ENCODE results near the gene RD3L. TPM values are rescaled to one million over a fixed set of nuclear protein-coding genes. Genes with fewer than 3 reads are reported as not detected.

RD3L gene
- total RNA-seq, 4 donors from 2014 or later: not detected

- DNase-seq (ENCODE audit: low spot score in 2 of 2): no peak
- 52 to 64% methylated on average over 19 to 22 of the region's 22 CpGs for WGBS, 2 donors
- TF ChIP-seq POLR2A (IDR thresholded peaks at IDR 0.05): no peak
- TF ChIP-seq, protein P1, sequence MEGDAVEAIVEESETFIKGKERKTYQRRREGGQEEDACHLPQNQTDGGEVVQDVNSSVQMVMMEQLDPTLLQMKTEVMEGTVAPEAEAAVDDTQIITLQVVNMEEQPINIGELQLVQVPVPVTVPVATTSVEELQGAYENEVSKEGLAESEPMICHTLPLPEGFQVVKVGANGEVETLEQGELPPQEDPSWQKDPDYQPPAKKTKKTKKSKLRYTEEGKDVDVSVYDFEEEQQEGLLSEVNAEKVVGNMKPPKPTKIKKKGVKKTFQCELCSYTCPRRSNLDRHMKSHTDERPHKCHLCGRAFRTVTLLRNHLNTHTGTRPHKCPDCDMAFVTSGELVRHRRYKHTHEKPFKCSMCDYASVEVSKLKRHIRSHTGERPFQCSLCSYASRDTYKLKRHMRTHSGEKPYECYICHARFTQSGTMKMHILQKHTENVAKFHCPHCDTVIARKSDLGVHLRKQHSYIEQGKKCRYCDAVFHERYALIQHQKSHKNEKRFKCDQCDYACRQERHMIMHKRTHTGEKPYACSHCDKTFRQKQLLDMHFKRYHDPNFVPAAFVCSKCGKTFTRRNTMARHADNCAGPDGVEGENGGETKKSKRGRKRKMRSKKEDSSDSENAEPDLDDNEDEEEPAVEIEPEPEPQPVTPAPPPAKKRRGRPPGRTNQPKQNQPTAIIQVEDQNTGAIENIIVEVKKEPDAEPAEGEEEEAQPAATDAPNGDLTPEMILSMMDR (IDR thresholded peaks at IDR 0.05): no peak
- intact Hi-C loops (cut with DNase I; ENCODE audit: low total_unique reads): no loop called here
- no peak overlapping the region for H3K4me3 ChIP-seq (ENCODE audit: low read depth, poor library complexity, severe bottlenecking)
These were observed 36.4 kb downstream of the RD3L start for GRCh38 chr14:103905842-103906456.

GRCh38 chr14:103904493-103905107, 37.7 kb downstream of the RD3L start:
- H3K4me3 ChIP-seq (ENCODE audit: low read depth, poor library complexity, severe bottlenecking): no peak overlapping the region
- DNase-seq (ENCODE audit: low spot score in 2 of 2): no peak
- intact Hi-C loops (cut with DNase I; ENCODE audit: low total_unique reads): no loop called here
- TF ChIP-seq, protein P1 (IDR thresholded peaks at IDR 0.05): no peak
- no peak for TF ChIP-seq POLR2A (IDR thresholded peaks at IDR 0.05)
- WGBS, 2 donors: 91 to 98% methylated on average over 2 of the region's 2 CpGs

GRCh38 chr14:103899833-103900232, 42.5 kb downstream of the RD3L start:
- 88 to 98% methylated on average over 14 of the region's 14 CpGs for WGBS, 2 donors
- intact Hi-C loops (cut with DNase I; ENCODE audit: low total_unique reads): no loop called here
- no peak for DNase-seq (ENCODE audit: low spot score in 2 of 2)
- no peak overlapping the region for H3K4me3 ChIP-seq (ENCODE audit: low read depth, poor library complexity, severe bottlenecking)
- no peak for TF ChIP-seq POLR2A (IDR thresholded peaks at IDR 0.05)
- TF ChIP-seq, protein P1 (IDR thresholded peaks at IDR 0.05): no peak

GRCh38 chr14:103899316-103899715, 43.0 kb downstream of the RD3L start:
- no peak overlapping the region for H3K4me3 ChIP-seq (ENCODE audit: low read depth, poor library complexity, severe bottlenecking)
- intact Hi-C loops (cut with DNase I; ENCODE audit: low total_unique reads): no loop called here
- WGBS, 2 donors: 54 to 84% methylated on average over 6 to 10 of the region's 13 CpGs
- TF ChIP-seq, protein P1 (IDR thresholded peaks at IDR 0.05): no peak
- DNase-seq (ENCODE audit: low spot score in 2 of 2): no peak

- 87 to 95% methylated on average over 7 to 8 of the region's 9 CpGs for WGBS, 2 donors
- no peak for DNase-seq (ENCODE audit: low spot score in 2 of 2)
These were observed 43.6 kb downstream of the RD3L start for GRCh38 chr14:103898711-103899110.

More at GRCh38 chr14:103898711-103899110, 43.6 kb downstream of the RD3L start:
- TF ChIP-seq, protein P1 (IDR thresholded peaks at IDR 0.05): no peak
- TF ChIP-seq POLR2A (IDR thresholded peaks at IDR 0.05): no peak
- intact Hi-C loops (cut with DNase I; ENCODE audit: low total_unique reads): no loop called here
- no peak overlapping the region for H3K4me3 ChIP-seq (ENCODE audit: low read depth, poor library complexity, severe bottlenecking)

All from lower leg skin (tissue), 4 donors.